Liver (tissue), 9 donors: ENCODE data around the gene ANKRD33B. TPM values are rescaled to one million over a fixed set of nuclear protein-coding genes. Genes with fewer than 3 reads are reported as not detected.

Experiments
- DNase-seq: peaks from one replicate; pipeline ENCODE4 v3.0.0-alpha.2; 2017; ENCODE audit warnings: low spot score
- H3K27ac ChIP-seq, 2 donors: one replicate each; pipeline ENCODE4 v1.7.0; 2013; ENCODE audit warnings: inconsistent platforms in 2 of 2, low read length in 2 of 2, control low read depth in 1 of 2, low read depth in 1 of 2, mild to moderate bottlenecking in 1 of 2
- H3K27me3 ChIP-seq, 4 donors: one replicate each; pipeline versions ENCODE4 v1.6.1 to v1.7.0; 2013; ENCODE audit warnings: low read length in 3 of 4, inconsistent platforms in 1 of 4, mild to moderate bottlenecking in 1 of 4, moderate library complexity in 1 of 4; ENCODE audit not compliant: control insufficient read depth in 4 of 4, insufficient read depth in 4 of 4
- H3K36me3 ChIP-seq, 4 donors: one replicate each; pipeline versions ENCODE4 v1.6.1 to v1.7.0; 2013; ENCODE audit warnings: low read length in 3 of 4, mild to moderate bottlenecking in 3 of 4, low read depth in 1 of 4, moderate library complexity in 1 of 4; ENCODE audit not compliant: control insufficient read depth in 4 of 4, insufficient read depth in 3 of 4
- H3K4me1 ChIP-seq, 4 donors: one replicate each; pipeline versions ENCODE4 v1.6.1 to v1.7.0; 2013; ENCODE audit warnings: low read length in 3 of 4, mild to moderate bottlenecking in 3 of 4, moderate library complexity in 1 of 4; ENCODE audit not compliant: control insufficient read depth in 4 of 4, insufficient read depth in 4 of 4
- H3K4me3 ChIP-seq, 3 donors: one replicate each; pipeline versions ENCODE4 v1.6.1 to v1.7.0; 2013; ENCODE audit warnings: low read length in 3 of 3, control low read depth in 1 of 3, low read depth in 1 of 3, mild to moderate bottlenecking in 1 of 3
- H3K9ac ChIP-seq, 2 donors: one replicate each; pipeline ENCODE4 v1.7.0; 2013; ENCODE audit warnings: low read length in 2 of 2, mild to moderate bottlenecking in 2 of 2, moderate library complexity in 2 of 2, control low read depth in 1 of 2, low read depth in 1 of 2
- H3K9me3 ChIP-seq, 4 donors: one replicate each; pipeline versions ENCODE4 v1.6.1 to v1.7.0; 2013; ENCODE audit warnings: low read length in 3 of 4; ENCODE audit not compliant: control insufficient read depth in 4 of 4
- EGR1 ChIP-seq, 2 donors: IDR thresholded peaks; 2 replicates each; pipeline ENCODE4 v1.6.1; 2016 to 2018; ENCODE audit warnings: antibody characterized with exemption in 2 of 2, low read depth in 2 of 2
- FOXA1 ChIP-seq: IDR thresholded peaks from 2 replicates; pipeline ENCODE4 v1.6.1; 2016; ENCODE audit warnings: antibody characterized with exemption
- FOXA2 ChIP-seq: IDR thresholded peaks from 2 replicates; pipeline ENCODE4 v1.6.1; 2016; ENCODE audit warnings: antibody characterized with exemption
- GABPA ChIP-seq, 2 donors: IDR thresholded peaks in 1 of 2; conservative IDR thresholded peaks in 1 of 2; 2 replicates each; pipeline ENCODE4 v1.6.1; 2016; ENCODE audit warnings: antibody characterized with exemption in 2 of 2, mild to moderate bottlenecking in 1 of 2, moderate library complexity in 1 of 2
- HNF4A ChIP-seq, 2 donors: conservative IDR thresholded peaks; 2 replicates each; pipeline ENCODE4 v1.6.1; 2016; ENCODE audit warnings: antibody characterized with exemption in 2 of 2, mild to moderate bottlenecking in 2 of 2
- HNF4G ChIP-seq: IDR thresholded peaks from 2 replicates; pipeline ENCODE4 v1.6.1; 2016; ENCODE audit warnings: antibody characterized with exemption
- JUND ChIP-seq, 2 donors: IDR thresholded peaks; 2 replicates each; pipeline ENCODE4 v1.6.1; 2016; ENCODE audit warnings: antibody characterized with exemption in 2 of 2
- NR2F2 ChIP-seq: IDR thresholded peaks from 2 replicates; pipeline ENCODE4 v1.6.1; 2016; ENCODE audit warnings: antibody characterized with exemption
- RAD21 ChIP-seq, 2 donors: IDR thresholded peaks; 2 replicates each; pipeline ENCODE4 v1.6.1; 2016; ENCODE audit warnings: antibody characterized with exemption in 2 of 2, mild to moderate bottlenecking in 2 of 2
- RXRA ChIP-seq, 2 donors: IDR thresholded peaks; 2 replicates each; pipeline ENCODE4 v1.6.1; 2017 to 2018; ENCODE audit warnings: antibody characterized with exemption in 2 of 2, mild to moderate bottlenecking in 1 of 2
- SP1 ChIP-seq: IDR thresholded peaks from 2 replicates; pipeline ENCODE4 v1.6.1; 2018; ENCODE audit warnings: antibody characterized with exemption, mild to moderate bottlenecking
- TAF1 ChIP-seq: conservative IDR thresholded peaks from 2 replicates; pipeline ENCODE4 v1.6.1; 2016; ENCODE audit warnings: antibody characterized with exemption, mild to moderate bottlenecking
- YY1 ChIP-seq: IDR thresholded peaks from 2 replicates; pipeline ENCODE4 v1.6.1; 2016; ENCODE audit warnings: antibody characterized with exemption, mild to moderate bottlenecking
- WGBS: extraction: QIAGEN DNeasy Blood & Tissue Kit; methylation state at CpG from one replicate; pipeline ENCODE4 v1.1.7; 2013; 5-methylcytosine and 5-hydroxymethylcytosine counted together
- polyA plus RNA-seq, 2 donors: library from polyadenylated mRNA; stranded (reverse) in 1 of 2; unstranded in 1 of 2; fragments of 200-250 nt in 1 of 2; fragments of >200 nt in 1 of 2; fragmentation: Nextera tagmentation in 1 of 2; extraction: Ambion mirVana in 1 of 2; gene quantifications; one replicate each; pipeline versions ENCODE4 v1.2.1 to v1.2.3, GENCODE V29; 2013 to 2015
- total RNA-seq, 2 donors: library from RNA; depleted of rRNA; stranded (reverse); fragments of >200 nt; gene quantifications; one replicate each; pipeline ENCODE4 v1.2.3, GENCODE V29; 2014
- TF ChIP-seq, protein P1 (sequence below): fragments of 150-350 bp; IDR thresholded peaks from 2 replicates; pipeline ENCODE4 v1.5.1; 2017; ENCODE audit warnings: improper control_type of control experiment, low read depth, low read length; ENCODE audit not compliant: missing input control
- TF ChIP-seq, protein P2 (sequence below): IDR thresholded peaks from 2 replicates; pipeline ENCODE4 v1.6.1; 2016; ENCODE audit warnings: antibody characterized with exemption, mild to moderate bottlenecking
- TF ChIP-seq, protein P3 (sequence below): IDR thresholded peaks from 2 replicates; pipeline ENCODE4 v1.6.1; 2016; ENCODE audit warnings: antibody characterized with exemption
- TF ChIP-seq, protein P4 (sequence below): IDR thresholded peaks from 2 replicates; pipeline ENCODE4 v1.6.1; 2016; ENCODE audit warnings: antibody characterized with exemption
- donor health status: healthy.
- donor health status: healthy.
- donor health status: healthy.
- donor health status: healthy.
- donor health status: healthy.

ANKRD33B gene
- total and polyA plus RNA-seq, 4 donors = 0.09 to 1.9 (median 0.25) TPM; not detected in 1

DNA sequence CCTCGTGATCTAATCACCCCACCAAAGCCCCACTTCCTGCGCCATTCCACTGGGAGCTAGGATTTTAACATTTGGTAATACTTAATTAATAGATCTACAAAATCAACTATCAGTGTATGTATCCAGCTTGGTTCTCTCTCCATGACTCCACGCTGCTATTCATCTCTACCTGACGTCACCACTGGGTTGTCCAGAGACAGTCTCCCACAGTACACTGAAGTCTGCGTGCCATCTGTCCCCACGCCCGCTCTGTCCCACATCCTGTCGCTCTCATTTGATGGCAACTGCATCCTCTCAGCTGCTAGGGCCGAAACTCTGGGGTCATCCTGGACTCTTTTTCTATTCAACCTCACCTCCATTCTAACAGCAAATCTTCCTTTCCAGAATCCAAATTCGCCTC is 53.2 kb downstream of the ANKRD33B start:
- H3K9me3 ChIP-seq = no peaks in the 10 kb centered on the region
- peaks cover 0 to under 1% (median 0%) of the 10 kb centered on the region in 4 donors for H3K4me1 ChIP-seq
- H3K4me3 ChIP-seq = no peak overlapping the region
- H3K9ac ChIP-seq = no peak overlapping the region
- no peaks in the 10 kb centered on the region for H3K36me3 ChIP-seq
- TF ChIP-seq, protein P1, sequence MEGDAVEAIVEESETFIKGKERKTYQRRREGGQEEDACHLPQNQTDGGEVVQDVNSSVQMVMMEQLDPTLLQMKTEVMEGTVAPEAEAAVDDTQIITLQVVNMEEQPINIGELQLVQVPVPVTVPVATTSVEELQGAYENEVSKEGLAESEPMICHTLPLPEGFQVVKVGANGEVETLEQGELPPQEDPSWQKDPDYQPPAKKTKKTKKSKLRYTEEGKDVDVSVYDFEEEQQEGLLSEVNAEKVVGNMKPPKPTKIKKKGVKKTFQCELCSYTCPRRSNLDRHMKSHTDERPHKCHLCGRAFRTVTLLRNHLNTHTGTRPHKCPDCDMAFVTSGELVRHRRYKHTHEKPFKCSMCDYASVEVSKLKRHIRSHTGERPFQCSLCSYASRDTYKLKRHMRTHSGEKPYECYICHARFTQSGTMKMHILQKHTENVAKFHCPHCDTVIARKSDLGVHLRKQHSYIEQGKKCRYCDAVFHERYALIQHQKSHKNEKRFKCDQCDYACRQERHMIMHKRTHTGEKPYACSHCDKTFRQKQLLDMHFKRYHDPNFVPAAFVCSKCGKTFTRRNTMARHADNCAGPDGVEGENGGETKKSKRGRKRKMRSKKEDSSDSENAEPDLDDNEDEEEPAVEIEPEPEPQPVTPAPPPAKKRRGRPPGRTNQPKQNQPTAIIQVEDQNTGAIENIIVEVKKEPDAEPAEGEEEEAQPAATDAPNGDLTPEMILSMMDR = no peak
- H3K27me3 ChIP-seq = no peaks in the 10 kb centered on the region
- H3K27ac ChIP-seq = no peak overlapping the region
- WGBS = 84% methylated on average over 10 of the region's 10 CpGs
- no peak for DNase-seq

DNA sequence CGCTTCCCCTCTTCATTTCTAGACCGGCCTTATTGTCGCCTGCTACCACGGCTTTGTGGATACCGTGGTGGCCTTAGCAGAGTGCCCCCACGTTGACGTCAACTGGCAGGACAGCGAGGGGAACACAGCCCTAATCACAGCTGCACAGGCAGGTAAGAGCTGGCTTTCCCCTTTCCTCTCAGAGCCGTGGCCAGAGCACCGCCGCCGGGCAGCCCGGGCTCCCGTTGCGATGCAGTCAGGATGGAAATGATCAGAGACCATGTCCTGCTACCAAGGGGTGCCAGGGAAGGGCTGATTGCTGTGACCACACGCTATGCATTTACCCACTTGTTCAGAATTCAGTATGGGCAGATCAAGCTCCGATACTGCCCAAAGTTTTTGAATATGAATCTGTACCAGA is 54.4 kb downstream of the ANKRD33B start:
- TF ChIP-seq FOXA2 = no peak
- no peak for TF ChIP-seq FOXA1
- TF ChIP-seq NR2F2 = no peak
- TF ChIP-seq, protein P2, sequence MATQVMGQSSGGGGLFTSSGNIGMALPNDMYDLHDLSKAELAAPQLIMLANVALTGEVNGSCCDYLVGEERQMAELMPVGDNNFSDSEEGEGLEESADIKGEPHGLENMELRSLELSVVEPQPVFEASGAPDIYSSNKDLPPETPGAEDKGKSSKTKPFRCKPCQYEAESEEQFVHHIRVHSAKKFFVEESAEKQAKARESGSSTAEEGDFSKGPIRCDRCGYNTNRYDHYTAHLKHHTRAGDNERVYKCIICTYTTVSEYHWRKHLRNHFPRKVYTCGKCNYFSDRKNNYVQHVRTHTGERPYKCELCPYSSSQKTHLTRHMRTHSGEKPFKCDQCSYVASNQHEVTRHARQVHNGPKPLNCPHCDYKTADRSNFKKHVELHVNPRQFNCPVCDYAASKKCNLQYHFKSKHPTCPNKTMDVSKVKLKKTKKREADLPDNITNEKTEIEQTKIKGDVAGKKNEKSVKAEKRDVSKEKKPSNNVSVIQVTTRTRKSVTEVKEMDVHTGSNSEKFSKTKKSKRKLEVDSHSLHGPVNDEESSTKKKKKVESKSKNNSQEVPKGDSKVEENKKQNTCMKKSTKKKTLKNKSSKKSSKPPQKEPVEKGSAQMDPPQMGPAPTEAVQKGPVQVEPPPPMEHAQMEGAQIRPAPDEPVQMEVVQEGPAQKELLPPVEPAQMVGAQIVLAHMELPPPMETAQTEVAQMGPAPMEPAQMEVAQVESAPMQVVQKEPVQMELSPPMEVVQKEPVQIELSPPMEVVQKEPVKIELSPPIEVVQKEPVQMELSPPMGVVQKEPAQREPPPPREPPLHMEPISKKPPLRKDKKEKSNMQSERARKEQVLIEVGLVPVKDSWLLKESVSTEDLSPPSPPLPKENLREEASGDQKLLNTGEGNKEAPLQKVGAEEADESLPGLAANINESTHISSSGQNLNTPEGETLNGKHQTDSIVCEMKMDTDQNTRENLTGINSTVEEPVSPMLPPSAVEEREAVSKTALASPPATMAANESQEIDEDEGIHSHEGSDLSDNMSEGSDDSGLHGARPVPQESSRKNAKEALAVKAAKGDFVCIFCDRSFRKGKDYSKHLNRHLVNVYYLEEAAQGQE = no peak
- TF ChIP-seq RAD21 (IDR thresholded peaks at IDR 0.05) = no peak
- TF ChIP-seq, protein P3, sequence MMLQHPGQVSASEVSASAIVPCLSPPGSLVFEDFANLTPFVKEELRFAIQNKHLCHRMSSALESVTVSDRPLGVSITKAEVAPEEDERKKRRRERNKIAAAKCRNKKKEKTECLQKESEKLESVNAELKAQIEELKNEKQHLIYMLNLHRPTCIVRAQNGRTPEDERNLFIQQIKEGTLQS = no peak
- no peak for TF ChIP-seq YY1
- no peak for TF ChIP-seq GABPA (IDR thresholded peaks at IDR 0.05 in 1 of 2, conservative IDR thresholded peaks at IDR 0.05 in 1 of 2)
- no peak for TF ChIP-seq TAF1
- TF ChIP-seq JUND (IDR thresholded peaks at IDR 0.05) = no peak
- no peak for TF ChIP-seq HNF4G
- no peak for TF ChIP-seq HNF4A (conservative IDR thresholded peaks at IDR 0.05)
- no peaks in the 10 kb centered on the region for H3K27me3 ChIP-seq
- 96% methylated on average over 17 of the region's 17 CpGs for WGBS
- H3K9me3 ChIP-seq = no peaks in the 10 kb centered on the region
- no peak overlapping the region for H3K9ac ChIP-seq
- no peak overlapping the region for H3K27ac ChIP-seq
- no peaks in the 10 kb centered on the region for H3K4me1 ChIP-seq
- DNase-seq = no peak
- H3K36me3 ChIP-seq = no peaks in the 10 kb centered on the region
- no peak overlapping the region for H3K4me3 ChIP-seq

DNA sequence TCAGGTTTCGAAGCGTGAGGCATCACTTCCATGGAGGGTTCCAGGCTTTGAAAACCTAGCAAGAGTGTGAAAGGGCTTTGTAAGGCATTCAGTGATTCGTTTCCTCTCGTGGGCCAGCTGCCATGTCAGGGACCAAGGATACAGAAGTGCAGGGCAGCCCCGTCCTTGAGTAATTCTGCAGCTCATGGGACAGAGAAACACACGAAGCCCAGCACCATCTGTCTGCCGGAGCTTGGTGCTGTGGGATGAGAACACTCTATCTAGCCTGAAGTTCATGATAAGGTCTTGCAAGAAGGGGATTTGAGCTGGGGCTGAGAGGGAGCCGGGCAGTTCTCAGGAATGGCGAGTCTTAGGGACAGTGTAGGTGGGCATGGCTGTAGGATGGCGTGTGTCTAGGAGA is 55.8 kb downstream of the ANKRD33B start:
- no peak for DNase-seq
- H3K4me3 ChIP-seq = no peak overlapping the region
- H3K4me1 ChIP-seq = no peaks in the 10 kb centered on the region
- no peak overlapping the region for H3K9ac ChIP-seq
- no peaks in the 10 kb centered on the region for H3K36me3 ChIP-seq
- H3K9me3 ChIP-seq = no peaks in the 10 kb centered on the region
- H3K27me3 ChIP-seq = no peaks in the 10 kb centered on the region
- WGBS = 94% methylated on average over 10 of the region's 10 CpGs
- no peak overlapping the region for H3K27ac ChIP-seq
- TF ChIP-seq HNF4G = no peak
- no peak for TF ChIP-seq TAF1
- no peak for TF ChIP-seq RXRA (IDR thresholded peaks at IDR 0.05)
- TF ChIP-seq, protein P4, sequence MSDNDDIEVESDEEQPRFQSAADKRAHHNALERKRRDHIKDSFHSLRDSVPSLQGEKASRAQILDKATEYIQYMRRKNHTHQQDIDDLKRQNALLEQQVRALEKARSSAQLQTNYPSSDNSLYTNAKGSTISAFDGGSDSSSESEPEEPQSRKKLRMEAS = no peak
- no peak for TF ChIP-seq FOXA1
- TF ChIP-seq, protein P2 = no peak
- TF ChIP-seq, protein P3 = no peak
- TF ChIP-seq SP1 = no peak
- TF ChIP-seq EGR1 (IDR thresholded peaks at IDR 0.05; ENCODE audit: low read depth in 2 of 2) = no peak
